Transverse colon (tissue), 4 donors: ENCODE data around the gene REEP2.

Experiments used
- POLR2A ChIP-seq: fragments of 450-650 bp; IDR thresholded peaks from one replicate; pipeline ENCODE4 v1.6.1; 2016; ENCODE audit warnings: antibody characterized with exemption, mild to moderate bottlenecking, moderate library complexity
- POLR2AphosphoS5 ChIP-seq, 3 donors: sonication (generic); formaldehyde crosslinking; IDR thresholded peaks; one replicate each; pipeline ENCODE4 v1.6.1; 2016; ENCODE audit warnings: antibody characterized with exemption in 3 of 3
- TF ChIP-seq, protein P1 (sequence below), 5 experiments: fragments of 200-600 bp in 3 of 5; fragments of 450-650 bp in 2 of 5; sonication (generic) in 3 of 5; IDR thresholded peaks; 1 replicate in 2 of 5; 2 replicates in 3 of 5; pipeline ENCODE4 v1.5.1; 2016 to 2017; ENCODE audit warnings: antibody characterized with exemption in 5 of 5, inconsistent platforms in 3 of 5, mild to moderate bottlenecking in 2 of 5, moderate library complexity in 1 of 5

DNA sequence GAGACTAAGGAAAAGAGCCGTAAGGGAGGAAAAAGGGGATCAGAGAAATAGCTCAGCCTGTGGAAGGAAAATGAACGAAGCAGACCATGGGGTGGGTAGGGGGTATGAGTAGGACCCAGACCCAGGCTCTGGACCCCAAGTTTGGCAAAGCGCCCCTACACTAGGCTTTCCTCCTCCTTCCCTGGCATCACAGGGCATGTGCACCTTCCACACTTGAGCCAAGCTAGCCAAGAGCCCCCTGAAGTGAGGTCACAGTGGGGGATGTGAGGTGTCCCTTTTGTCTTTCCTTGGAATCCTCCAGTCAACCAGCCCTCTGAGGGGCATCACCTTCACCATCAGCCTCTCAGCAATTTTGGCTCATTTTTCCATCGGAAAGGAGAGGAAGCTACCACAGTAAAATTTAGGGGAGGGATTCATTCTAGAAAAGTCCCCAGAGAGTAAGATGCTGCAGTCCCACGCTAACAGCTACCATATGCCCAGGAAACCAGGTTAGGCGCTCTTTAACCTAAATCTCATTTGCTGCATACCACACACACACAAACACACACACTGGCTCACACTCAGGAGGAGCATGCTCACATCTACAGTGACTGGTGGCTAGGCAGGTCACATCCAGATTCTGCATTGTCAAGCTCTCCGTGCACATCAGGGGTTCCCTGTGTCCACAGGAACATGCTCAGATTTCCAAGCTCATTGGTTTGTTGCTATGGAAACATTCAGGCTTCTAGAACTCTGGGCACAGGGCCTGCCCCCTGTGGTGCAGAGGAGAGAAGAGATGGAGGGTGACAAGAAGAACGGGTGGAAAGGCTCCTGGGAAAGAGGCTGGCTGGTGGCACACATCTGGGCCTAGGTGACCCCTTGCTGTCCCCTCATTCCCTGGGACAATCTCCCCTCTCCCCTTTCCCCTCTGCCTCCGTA lies 9.9 kb downstream of the REEP2 start:
- TF ChIP-seq POLR2AphosphoS5 (IDR thresholded peaks at IDR 0.05) (no peak), POLR2A (no peak)
- TF ChIP-seq, protein P1, sequence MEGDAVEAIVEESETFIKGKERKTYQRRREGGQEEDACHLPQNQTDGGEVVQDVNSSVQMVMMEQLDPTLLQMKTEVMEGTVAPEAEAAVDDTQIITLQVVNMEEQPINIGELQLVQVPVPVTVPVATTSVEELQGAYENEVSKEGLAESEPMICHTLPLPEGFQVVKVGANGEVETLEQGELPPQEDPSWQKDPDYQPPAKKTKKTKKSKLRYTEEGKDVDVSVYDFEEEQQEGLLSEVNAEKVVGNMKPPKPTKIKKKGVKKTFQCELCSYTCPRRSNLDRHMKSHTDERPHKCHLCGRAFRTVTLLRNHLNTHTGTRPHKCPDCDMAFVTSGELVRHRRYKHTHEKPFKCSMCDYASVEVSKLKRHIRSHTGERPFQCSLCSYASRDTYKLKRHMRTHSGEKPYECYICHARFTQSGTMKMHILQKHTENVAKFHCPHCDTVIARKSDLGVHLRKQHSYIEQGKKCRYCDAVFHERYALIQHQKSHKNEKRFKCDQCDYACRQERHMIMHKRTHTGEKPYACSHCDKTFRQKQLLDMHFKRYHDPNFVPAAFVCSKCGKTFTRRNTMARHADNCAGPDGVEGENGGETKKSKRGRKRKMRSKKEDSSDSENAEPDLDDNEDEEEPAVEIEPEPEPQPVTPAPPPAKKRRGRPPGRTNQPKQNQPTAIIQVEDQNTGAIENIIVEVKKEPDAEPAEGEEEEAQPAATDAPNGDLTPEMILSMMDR (IDR thresholded peaks at IDR 0.05) = no peak
